Measurements from ENCODE around the gene SLC38A9. TPM values are rescaled to one million over a fixed set of nuclear protein-coding genes. Genes with fewer than 3 reads are reported as not detected.

The SLC38A9 gene
- total RNA-seq, 2 donors from 2014 or later = 38.5 to 41.7 TPM

- Histone ChIP-seq H3K4me3 (ENCODE audit: low read length) (no peak overlapping the region), H3K9ac (ENCODE audit: extremely low read depth, low read length, poor library complexity, severe bottlenecking) (no peak overlapping the region), H3K27me3 (ENCODE audit: control insufficient read depth, insufficient read depth, low read length, poor library complexity, severe bottlenecking) (no peaks in the 10 kb centered on the region), H3K4me1 (ENCODE audit: control insufficient read depth, insufficient read depth, low read length) (no peaks in the 10 kb centered on the region), H3K36me3 (ENCODE audit: control insufficient read depth, insufficient read depth, low read length) (no peaks in the 10 kb centered on the region), H3K9me3 (ENCODE audit: control insufficient read depth, low read length) (no peaks in the 10 kb centered on the region), H3K27ac (ENCODE audit: low read depth, low read length) (no peak overlapping the region)
- Mint-ChIP-seq H3K27ac (no peak overlapping the region), H3K27me3 (ENCODE audit: insufficient read depth) (no peaks in the 10 kb centered on the region), H3K4me1 (peaks cover 14% of the 10 kb centered on the region), H3K9me3 (peaks cover 37% of the 10 kb centered on the region), H3K4me3 (no peak overlapping the region), H3K36me3 (ENCODE audit: low read depth) (peaks cover 8% of the 10 kb centered on the region)
- WGBS, 2 experiments (ENCODE audit: insufficient coverage in 1 of 2, insufficient read length in 1 of 2) = 85 to 87% methylated on average over 6 of the region's 6 CpGs
- no peak for DNase-seq
- TF ChIP-seq CTCF (conservative IDR thresholded peaks at IDR 0.05) = no peak
Measured at GRCh38 chr5:55715519-55716078, 3.5 kb upstream of the SLC38A9 start.

DNA sequence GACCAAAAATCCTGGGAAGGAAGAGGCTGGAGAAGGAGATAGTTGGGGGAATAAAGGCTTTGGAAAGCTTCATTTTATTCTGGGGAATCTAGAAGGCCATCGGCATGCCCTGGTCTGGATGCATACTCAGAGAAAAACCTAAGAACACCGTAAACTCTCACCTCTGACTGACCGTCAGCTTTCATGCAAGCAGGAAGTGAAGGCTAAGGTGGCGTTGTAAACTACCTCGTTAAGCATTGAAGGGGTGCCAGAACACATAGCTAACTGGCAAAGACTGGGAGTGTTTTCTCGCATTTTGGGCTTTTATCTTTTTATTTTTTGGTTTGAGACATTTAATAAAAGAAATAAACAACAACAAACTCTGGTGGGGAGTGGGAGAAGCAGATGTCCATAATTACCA, 2.6 kb upstream of the SLC38A9 start:
- no peak for DNase-seq
- no peak for TF ChIP-seq CTCF (conservative IDR thresholded peaks at IDR 0.05)
- no peaks in the 10 kb centered on the region for H3K9me3 ChIP-seq (ENCODE audit: control insufficient read depth, low read length)
- no peaks in the 10 kb centered on the region for H3K27me3 Mint-ChIP-seq (ENCODE audit: insufficient read depth)
- H3K27me3 ChIP-seq (ENCODE audit: control insufficient read depth, insufficient read depth, low read length, poor library complexity, severe bottlenecking) = no peaks in the 10 kb centered on the region
- no peak overlapping the region for H3K4me3 ChIP-seq (ENCODE audit: low read length)
- no peak overlapping the region for H3K4me3 Mint-ChIP-seq
- 93 to 100% methylated on average over 2 to 6 of the region's 6 CpGs for WGBS, 2 experiments (ENCODE audit: insufficient coverage in 1 of 2, insufficient read length in 1 of 2)
- no peaks in the 10 kb centered on the region for H3K4me1 ChIP-seq (ENCODE audit: control insufficient read depth, insufficient read depth, low read length)
- peak overlapping the region; percentile 74 for H3K27ac Mint-ChIP-seq
- H3K9ac ChIP-seq (ENCODE audit: extremely low read depth, low read length, poor library complexity, severe bottlenecking) = no peak overlapping the region
- H3K36me3 ChIP-seq (ENCODE audit: control insufficient read depth, insufficient read depth, low read length) = no peaks in the 10 kb centered on the region
- H3K36me3 Mint-ChIP-seq (ENCODE audit: low read depth) = peaks cover 10% of the 10 kb centered on the region
- peaks cover 35% of the 10 kb centered on the region for H3K9me3 Mint-ChIP-seq
- H3K4me1 Mint-ChIP-seq = peaks cover 14% of the 10 kb centered on the region
- no peak overlapping the region for H3K27ac ChIP-seq (ENCODE audit: low read depth, low read length)

DNA sequence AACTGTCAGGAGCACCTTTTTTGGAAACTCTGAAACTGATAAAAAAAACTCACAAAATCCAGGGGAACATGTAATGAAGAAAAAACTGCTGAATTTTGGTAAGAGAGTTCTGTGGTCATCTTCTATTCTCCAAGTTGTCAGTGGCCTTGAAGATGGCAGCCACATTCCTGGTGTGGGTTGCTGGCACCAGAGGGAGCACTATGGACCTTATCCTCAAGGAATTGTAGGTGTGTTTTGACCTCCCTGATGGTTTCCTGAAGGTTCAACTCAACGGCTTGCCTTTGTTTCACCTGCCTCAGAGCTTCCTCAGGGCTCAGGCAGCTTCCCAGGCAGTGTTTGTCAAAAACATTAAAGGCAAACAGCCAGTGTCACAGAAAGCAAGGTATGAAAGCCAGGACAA, 2.2 kb upstream of the SLC38A9 start:
- Mint-ChIP-seq H3K36me3 (ENCODE audit: low read depth) (peaks cover 10% of the 10 kb centered on the region), H3K9me3 (peaks cover 33% of the 10 kb centered on the region), H3K27me3 (ENCODE audit: insufficient read depth) (no peaks in the 10 kb centered on the region), H3K27ac (peak overlapping the region; percentile 74), H3K4me1 (peaks cover 14% of the 10 kb centered on the region), H3K4me3 (no peak overlapping the region)
- H3K27me3 ChIP-seq (ENCODE audit: control insufficient read depth, insufficient read depth, low read length, poor library complexity, severe bottlenecking) = no peaks in the 10 kb centered on the region
- H3K9me3 ChIP-seq (ENCODE audit: control insufficient read depth, low read length) = no peaks in the 10 kb centered on the region
- peak; percentile 60 for TF ChIP-seq CTCF (conservative IDR thresholded peaks at IDR 0.05)
- H3K27ac ChIP-seq (ENCODE audit: low read depth, low read length) = no peak overlapping the region
- peak; percentile 59 for DNase-seq
- 42 to 69% methylated on average over 1 of the region's 1 CpG for WGBS, 2 experiments (ENCODE audit: insufficient coverage in 1 of 2, insufficient read length in 1 of 2)
- H3K9ac ChIP-seq (ENCODE audit: extremely low read depth, low read length, poor library complexity, severe bottlenecking) = no peak overlapping the region
- no peak overlapping the region for H3K4me3 ChIP-seq (ENCODE audit: low read length)
- H3K4me1 ChIP-seq (ENCODE audit: control insufficient read depth, insufficient read depth, low read length) = no peaks in the 10 kb centered on the region
- H3K36me3 ChIP-seq (ENCODE audit: control insufficient read depth, insufficient read depth, low read length) = peaks cover under 1% of the 10 kb centered on the region

Data from endodermal cell (in vitro differentiated cells).